GM19023 (cell line): ENCODE results near the gene RSPH3.
"Not testable (repeated sequence)": the region's sequence is repeated elsewhere in the genome, so short reads cannot be mapped to it uniquely, and the experiment has no call there.

Experiments used
- ATAC-seq: cut with Tn5 transposase; IDR thresholded peaks from one replicate; pipeline ENCODE4 v1.9.1; 2021; ENCODE audit warnings: mild to moderate bottlenecking, moderate library complexity; ENCODE audit not compliant: unreplicated experiment

The RSPH3 gene, protein sequence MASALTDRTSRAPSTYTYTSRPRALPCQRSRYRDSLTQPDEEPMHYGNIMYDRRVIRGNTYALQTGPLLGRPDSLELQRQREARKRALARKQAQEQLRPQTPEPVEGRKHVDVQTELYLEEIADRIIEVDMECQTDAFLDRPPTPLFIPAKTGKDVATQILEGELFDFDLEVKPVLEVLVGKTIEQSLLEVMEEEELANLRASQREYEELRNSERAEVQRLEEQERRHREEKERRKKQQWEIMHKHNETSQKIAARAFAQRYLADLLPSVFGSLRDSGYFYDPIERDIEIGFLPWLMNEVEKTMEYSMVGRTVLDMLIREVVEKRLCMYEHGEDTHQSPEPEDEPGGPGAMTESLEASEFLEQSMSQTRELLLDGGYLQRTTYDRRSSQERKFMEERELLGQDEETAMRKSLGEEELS

DNA sequence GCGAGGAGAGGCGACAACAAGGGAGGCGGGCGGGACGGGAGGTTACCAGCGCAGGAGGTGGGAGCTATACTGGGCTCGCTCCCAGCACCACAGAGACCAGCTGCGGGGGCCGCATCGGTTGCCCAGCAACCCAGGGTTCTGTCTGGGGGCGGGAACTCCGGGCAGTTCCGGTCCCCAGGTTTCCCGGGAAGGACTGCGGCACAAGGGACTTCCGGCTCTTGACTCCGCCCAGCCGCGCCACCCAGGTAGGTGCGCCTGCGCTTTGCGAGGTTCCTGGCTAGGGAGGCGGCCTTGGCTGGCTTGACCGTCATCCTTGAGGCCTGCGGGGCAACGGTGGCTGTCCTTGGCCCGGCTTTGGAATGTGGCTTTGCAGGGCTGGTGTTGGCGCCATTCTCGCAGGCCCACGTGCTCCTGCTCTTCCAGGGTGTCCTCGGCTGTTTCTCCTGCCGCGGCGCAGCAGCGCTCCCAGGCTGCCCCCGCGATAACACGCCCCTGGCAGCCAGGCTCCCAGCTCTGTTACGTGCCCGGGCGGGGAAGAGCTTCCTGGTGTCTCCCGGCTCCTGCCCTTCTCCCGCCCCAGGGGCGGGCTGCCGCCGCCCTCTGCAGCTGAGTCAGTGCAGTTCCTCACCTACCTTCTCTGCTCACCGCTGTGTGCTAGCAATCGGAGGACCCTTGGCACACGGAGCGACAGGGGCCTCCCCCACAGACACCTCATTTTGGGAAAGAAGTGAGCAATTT, at the start of gene RSPH3:
RSPH3 (minus strand) TSS at position 537 of the 738 bp plus-strand sequence. CDS start 652 bp downstream, outside the sequence.
- ATAC-seq, result peak; percentile 92

DNA sequence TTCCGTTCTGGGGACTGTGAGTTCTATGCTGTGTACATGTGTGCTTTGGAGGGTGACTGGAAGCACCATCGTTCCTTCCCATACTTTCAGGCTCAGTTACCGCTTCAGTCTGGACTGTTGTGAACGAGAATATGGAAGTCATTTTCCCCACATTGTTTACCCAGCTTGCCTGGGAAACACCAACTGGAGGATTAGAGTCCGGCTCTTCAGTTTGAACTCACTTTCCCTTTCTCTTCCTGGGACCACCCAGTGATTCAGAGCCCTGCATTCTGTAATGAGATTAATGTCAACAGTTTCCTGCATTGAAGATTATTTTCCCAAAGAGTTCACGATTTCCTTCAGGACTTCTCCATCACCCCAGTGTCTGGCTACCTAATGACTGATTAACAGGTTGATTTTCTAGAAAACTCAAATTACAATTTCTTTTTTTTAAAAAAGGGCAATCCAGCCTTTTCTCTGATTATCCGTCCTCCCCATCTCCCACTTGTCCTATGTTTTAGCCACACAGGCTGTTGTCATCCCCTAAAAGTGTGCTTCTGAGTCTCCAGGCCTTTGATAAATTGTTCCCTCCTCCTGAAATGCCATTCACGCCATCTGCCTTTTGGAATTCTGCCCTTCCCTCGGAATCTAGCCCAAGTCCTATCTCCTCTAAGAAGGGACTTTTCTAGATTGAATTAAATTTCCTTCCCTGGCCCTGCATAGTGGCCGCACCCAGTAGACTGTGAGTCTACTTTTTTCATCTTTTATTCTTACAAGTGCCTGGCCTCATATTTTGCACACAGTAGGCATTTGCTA, 48.1 kb upstream of the RSPH3 start:
- no peak for ATAC-seq

DNA sequence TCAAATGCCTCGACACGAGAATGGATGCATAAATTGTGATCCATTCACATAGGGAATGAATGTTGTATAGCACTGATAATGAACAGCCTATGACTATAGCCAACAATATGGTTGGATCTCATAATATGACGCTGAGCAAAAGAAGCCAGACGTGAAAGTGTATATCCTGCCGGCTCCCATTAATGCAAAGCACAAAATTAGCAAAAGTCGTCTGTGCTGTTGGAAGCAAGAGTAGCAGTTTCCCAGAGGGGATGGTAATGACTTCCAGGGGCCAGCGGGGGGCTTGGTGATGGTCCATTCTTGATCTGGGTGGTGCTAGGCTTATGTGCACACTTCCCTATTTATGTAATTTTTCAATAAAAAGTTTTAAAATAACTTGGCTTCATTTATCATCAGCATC, 45.8 kb upstream of the RSPH3 start:
- ATAC-seq, result no peak

DNA sequence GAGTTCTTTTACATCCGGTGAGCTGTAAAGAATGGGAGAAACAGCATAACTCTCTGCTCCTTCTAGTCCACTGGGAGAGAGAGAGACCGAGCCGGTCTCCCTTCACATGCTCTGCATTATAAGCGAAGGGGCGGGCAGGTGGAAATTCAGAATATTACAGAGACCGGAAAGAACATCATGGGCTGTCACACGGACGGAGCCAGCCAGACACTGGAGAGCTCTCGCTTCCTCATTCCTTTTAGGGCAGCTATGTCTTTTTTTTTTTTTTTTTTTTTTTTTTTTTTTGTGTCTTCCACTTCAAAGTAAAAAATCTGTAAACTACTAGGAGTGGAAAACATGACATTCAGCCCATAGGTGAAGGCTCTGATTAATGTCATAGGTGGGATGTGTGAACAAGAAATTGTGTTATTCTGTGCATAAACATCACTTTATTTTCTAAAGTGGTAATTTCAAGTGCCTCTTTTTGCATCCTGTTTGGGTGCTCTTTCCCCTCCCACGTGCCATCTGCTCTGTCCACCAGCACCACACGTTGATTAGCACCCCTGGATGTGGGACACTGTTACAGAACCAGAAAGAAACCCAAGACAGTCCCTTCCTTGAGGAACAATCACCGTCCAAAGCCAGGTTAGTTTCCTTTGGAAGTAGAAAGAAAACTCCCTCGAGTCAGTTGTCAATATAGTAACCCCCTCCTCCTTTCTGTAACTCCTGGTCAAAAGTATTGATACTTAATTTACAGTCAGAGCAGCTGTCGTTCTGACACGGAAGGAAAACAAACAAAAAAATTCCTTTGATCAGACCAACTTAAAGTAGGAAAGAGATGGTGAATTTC, 45.1 kb upstream of the RSPH3 start, which contains the start of gene TAGAP:
TAGAP (minus strand) TSS at position 93 of the 829 bp plus-strand sequence. CDS start 845 bp downstream, outside the sequence.
- peak; percentile 81 for ATAC-seq

DNA sequence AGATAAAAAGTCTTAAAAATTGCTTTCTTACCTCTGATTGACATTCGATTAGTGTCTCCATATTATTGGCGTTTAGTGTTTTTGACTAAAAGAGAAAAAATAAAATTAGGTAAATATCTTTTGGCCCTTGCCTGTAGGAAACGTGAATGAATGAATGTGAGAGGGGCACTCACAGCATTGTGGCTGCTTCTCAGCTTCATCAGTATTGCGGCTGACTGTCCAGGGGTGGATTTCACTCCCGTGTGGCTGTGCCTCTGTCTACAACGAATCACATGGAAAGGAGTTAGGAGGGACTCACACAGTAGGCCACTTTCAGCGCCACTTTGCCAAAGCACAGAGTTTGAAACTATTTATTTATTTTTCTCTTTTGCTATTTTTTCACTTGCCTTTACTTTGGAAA, 43.9 kb upstream of the RSPH3 start:
- no peak for ATAC-seq

DNA sequence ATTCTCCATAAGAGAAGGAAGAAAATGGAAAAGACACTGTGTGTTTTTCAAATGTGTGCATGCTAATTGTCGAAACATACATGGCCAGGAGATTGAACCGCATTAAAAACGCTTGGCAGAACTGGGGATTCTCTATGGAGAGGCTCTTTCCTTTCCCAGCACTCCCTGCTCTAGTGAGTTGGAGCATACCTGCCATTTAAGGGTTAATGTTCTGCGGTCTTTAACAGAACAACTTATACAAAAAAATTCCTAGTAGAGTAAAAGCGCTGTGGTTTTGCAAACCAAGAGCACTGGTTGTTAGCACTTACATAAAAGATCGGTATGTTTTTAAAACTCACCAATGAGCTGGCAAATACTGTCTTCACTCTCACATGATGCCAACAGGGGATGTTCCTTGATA, 43.2 kb upstream of the RSPH3 start:
- ATAC-seq, result no peak

DNA sequence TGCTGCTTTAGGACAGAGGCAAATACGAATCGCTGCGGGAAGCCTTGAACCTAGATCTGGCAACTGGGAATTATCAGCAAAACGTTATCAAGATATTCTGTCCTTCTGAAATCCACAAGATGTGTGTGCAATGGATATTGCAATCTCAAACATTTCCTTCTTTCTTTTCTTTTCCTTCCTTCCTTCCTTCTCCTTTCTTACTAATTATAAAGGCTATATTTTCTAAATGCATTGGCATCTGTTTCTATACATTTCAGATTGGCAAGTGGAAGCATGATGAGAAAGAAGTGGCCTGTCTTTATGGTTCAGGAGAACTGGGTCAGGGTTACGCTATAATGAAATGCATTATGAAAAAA, 42.8 kb upstream of the RSPH3 start:
- no peak for ATAC-seq

DNA sequence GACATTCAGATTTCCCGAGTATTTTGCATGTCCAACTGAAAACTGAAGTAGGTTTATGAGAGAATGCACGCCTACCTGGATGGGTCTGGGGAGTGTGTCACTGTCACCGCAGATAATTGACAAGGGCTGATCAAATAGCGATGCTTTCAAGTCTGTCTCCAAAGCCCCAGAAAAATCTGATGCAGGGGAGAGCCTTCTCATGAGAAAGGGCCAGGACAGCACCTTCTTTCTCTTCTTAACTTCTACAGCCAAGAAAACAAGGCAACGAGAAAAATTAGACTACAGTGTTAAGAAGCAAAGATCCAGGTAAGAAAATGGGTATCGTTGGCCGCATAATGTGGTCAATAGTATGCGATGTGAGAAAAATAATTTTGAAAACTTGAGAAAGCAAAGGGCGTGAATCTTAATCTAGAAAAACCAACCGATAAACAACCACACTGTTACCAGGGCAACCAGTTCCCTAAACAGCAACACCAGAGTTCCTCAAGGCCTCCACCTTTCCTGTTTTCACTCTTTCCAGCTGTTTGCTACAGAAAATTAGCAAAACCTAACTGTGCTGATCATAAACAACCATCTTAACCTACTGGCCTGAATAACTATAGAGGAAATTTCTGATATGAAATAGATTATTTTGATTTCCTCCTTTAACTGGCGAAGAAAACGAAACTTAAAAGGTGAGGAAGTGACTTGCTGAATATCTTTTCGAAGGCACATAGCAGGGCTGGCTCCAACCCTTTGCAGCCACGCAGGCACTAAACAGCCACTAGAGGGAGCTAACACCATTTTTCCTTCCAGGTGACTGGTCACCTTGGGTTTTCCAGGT, 42.2 kb upstream of the RSPH3 start:
- peak; percentile 34 for ATAC-seq

DNA sequence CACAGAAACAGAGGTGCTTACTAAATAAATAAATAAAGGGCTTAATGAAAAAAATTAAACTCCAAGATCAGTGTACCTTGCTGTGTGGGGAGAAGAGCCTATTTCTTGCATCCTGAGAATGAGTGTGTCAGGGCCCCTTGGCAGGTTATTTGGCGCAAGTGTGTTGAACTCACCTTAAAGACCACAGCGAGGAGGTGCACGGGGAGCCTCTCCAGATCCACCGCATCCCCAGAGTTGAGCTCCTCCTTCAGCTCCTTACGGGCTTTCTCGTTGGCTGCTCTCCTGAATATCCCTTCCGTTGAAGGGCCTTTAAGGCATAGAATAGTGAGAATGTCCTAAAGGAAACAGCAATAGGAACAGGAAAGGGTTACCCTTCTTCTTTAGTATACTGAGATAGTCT, 41.2 kb upstream of the RSPH3 start:
- ATAC-seq, result no peak

DNA sequence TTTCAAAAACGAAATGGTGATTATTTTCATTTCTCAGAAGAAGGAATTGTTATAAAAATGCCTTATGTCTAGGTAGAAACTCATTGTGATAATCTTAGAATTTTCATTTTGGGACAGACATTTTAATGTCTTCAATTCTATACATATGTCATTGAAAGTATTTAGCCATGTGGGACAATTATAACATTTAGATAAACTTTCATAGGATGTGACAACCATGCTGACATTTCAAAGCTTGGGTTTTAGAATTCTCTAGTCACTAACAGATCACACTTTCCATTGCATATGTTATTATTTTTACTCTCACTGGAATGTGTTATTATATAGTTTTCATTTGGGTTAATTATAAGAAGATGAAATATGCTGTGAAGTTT, 39.9 kb upstream of the RSPH3 start:
- ATAC-seq, result no peak

DNA sequence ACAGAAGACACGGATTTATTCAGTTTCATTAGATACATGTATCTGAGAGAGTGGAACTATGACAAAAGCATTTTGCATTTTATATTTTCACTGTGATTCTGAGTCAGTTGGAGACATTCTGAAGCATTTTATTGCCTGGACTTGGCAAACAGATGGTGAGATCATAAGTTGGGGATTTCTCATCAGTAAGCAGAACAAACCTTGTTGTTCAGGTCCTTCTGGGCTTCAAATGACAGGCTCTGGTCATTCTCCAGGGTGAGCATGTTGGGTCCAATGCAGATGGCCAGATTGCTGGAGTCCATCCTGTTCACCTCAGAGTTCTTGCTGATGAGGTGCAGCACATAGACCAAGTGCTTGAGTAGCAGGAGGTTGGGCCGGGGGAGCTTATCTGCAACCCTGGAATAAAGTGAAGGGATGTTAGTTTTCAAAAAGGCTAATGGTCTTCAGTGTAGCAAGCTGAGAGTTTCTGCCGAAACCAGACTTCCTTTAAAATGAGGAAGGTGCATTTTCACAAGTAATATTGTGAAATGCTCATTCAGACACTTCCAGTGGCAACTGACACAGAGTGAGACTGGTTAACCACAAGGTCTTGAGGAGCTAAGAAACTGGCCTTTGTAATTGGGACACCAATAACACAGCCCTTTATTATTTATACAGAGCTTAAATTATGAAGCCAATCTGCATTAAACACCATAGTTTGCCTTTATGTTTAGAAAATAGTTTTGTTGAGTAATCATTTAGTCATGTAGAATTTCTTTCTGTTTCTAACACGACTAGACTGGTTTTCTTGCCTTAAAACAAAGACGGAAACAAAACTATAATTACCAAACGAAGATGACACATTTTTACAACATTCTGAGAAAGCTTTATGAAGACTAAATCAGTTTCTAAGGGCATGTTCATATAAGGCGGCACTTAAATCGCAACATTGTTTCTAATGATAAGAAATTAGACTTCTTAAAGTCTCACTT, 39.2 kb upstream of the RSPH3 start:
- ATAC-seq, result peak; percentile 81

DNA sequence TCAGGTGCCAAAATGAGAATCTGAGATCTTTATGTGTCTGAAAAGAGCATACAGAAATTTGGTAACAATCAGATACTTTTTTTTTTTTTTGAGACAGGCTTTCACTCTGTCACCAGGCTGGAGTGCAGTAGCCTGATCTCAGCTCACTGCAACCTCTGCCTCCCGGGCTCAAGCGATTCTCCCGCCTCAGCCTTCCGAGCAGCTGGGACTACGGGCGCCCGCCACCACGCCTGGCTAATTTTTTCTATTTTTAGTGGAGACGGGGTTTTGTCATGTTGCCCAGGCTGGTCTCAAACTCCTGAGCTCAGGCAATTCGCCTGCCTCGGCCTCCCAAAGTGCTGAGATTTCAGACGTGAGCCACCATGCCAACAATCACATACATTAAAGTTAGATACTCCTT, 38.3 kb upstream of the RSPH3 start:
- ATAC-seq, result not testable (repeated sequence)

DNA sequence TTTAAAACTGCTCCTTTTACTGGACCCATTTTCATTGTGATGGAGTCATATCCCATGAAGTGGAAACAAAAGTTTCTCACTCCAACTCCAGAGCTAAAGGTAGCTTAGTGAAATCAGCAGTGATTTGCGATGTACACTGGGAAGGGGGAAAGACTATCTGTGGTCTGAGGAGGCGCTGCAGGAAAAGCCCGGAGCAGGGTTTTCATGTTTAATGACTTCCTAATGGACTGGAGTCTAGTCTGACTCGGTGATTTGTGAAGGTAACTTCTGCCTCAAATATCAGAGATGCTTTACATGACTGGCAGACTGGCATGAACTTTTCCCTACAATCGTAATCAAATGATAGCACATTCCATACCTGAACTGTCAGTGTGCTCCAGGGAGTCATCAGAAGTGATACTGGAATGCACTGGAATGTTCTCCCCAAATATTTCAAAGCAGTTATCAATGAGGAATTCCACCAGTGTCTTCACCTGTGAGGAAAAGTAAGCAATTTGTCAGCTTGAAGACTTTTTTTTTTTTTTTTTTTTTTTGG, 37.8 kb upstream of the RSPH3 start:
- no peak for ATAC-seq

DNA sequence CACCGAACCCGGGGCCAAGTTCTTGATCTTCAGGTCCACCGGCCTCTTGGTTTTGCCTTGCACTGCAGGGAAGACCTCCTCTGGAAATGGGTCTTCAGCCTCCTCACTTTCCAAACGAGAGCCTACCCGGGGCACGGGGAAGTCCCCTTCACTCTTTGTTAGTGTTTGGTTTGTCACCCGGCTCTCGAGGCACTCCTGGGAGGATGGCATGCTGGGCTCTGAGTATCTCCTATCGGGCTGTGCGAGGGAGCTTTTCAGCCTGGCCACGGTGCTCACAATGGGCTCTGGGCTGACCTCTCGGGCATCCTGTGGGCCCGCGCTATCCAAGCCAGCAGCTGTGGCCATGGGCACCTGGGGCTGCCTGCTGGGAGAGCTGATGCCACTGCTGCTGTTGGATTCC, 36.7 kb upstream of the RSPH3 start:
- no peak for ATAC-seq

DNA sequence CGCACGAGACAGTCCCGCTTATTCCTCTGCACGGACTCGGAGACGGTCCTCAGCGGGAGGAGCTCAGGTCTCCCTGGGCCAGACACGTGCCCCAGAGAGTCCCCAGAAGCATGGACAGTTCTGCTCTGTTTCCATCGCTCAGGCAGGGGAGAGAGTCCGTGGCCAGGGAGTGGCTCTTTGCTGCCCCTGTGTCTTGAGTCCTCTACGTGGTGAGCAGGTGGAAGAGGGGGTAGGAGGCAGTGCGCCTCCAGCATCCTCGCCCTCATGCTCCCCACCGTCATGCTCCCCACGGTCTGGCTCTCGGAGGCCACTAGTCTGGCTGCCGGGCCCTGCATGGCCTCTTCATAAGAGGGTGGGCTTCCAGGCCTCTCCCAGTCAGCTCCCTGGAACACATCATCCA, 35.9 kb upstream of the RSPH3 start:
- no peak for ATAC-seq

DNA sequence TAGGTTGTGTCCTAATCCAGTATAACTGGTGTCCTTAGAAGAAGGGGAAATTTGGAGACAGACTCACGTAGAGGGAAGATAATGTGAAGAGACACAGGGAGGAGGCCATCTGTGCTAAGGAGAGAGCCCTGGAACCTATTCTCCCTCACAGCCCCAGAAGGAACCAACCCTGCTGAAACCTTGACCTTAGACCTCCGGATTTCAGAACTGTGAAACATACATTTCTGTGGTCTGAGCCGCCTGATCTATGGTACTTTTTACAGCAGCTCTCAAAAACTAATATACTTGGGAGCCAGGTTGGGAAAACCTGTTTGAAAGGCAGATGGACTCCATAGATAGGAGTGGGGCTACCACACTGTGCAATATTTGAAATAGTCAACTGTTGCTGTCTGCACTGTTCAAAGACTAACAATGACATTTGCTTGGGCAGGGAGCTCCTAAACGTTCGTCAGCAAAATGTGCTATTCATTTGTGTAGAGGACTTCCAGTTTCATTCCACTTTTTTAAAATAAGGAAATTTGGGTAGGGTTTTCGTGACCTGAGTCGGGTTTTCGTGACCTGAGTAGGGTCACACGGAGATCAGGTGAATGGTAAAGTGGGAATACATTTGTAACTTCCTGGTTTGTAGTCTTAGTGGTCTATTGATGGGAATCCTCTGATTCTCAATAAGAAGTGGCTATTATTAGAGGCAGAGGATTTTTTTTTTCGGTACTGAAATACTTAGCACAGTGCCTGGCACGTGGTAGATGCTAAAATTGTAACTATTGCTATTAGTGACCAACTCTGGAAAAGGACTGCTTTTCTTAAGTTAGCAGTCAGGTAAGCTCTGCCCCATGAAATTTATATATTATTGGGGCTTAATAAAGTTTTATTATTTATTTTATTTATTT, 33.4 kb upstream of the RSPH3 start:
- no peak for ATAC-seq

DNA sequence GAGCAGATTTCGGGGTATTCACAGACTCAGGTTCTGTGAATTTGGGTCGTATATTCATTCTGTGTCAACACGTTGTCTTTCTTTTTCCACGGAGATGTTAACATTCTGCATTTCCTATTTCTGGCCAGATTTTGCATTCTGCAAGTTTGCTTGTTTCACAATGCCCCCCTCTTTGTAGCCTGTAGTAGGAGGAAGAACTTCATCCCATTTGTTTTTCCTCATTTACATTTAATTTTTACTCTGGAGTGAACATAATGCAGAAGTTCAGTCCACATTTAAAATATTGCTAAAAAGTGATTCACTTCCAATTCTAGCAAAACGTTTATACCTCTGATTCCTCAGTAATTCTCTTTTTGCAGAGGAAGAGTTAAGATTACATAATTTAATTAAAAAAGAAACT, 31.8 kb upstream of the RSPH3 start:
- no peak for ATAC-seq
